Measurements from ENCODE around the gene SH3RF1.

The SH3RF1 gene

DNA sequence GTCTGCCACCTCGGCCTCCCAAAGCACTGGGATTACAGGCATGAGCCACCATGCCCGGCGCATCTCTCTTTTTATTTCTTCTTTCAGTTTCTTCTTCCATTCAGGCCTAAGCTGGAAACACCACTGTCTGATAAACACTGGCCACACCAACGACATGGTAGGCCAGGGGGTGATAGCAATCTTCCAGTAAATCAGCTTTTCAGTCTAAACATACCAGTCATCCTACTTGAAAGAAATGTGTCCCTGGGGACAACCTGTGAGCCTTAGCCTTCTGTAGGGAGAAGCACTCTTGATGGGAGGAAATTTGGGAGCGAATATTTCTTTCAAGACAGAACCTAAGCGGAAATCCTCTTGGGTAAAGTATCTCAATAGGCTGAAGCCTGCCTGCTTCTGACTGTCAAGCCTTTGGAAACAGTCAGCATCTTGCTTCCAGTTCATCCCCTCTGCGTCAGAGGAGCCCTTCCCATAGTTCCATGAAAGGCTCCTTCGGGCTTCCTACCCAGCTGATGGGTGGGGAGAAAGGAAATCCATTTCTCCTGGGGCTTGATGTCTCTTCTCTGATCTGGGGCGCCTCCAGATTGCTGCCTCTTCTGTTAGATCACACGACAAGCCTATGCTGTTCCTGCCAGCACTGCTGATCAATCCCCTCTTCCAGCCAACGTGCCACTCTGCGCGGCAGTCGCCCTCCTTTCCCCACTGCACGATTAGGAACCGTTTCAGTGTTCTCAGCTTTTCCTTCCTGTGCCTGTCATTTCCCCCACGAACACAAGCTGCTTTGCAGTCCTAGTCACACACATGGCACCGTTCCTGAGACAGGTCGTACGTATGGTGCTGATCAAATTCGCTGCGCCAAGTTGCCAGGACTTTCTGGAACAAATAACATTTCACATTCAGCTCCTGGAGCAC is 211.2 kb downstream of the SH3RF1 start:
- DNase-seq: no peak

DNA sequence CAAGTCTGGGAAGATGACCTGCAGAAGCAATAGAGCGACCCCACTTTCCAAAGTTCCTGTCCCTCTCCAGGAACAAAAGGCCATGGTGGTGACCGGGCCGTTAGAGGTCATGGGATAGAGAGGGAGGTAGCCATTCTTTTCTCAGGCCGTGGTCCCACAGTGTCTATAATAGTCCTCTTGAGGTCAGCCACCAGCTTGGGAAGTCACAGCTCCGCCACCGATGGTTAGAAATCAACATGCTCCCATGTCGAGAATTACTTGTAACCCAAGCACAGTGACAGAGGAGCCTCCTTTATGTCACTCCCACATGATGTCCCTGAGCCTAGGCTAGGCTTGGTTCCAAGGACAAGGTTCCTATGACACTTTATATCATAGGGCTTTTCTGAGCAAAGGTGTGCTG is 212.4 kb downstream of the SH3RF1 start:
- no peak for DNase-seq

GRCh38 chr4:169054879-169055278 is 215.9 kb downstream of the SH3RF1 start:
- DNase-seq: no peak

- no peak for DNase-seq
Measured at GRCh38 chr4:169052594-169052945, 218.2 kb downstream of the SH3RF1 start.

DNA sequence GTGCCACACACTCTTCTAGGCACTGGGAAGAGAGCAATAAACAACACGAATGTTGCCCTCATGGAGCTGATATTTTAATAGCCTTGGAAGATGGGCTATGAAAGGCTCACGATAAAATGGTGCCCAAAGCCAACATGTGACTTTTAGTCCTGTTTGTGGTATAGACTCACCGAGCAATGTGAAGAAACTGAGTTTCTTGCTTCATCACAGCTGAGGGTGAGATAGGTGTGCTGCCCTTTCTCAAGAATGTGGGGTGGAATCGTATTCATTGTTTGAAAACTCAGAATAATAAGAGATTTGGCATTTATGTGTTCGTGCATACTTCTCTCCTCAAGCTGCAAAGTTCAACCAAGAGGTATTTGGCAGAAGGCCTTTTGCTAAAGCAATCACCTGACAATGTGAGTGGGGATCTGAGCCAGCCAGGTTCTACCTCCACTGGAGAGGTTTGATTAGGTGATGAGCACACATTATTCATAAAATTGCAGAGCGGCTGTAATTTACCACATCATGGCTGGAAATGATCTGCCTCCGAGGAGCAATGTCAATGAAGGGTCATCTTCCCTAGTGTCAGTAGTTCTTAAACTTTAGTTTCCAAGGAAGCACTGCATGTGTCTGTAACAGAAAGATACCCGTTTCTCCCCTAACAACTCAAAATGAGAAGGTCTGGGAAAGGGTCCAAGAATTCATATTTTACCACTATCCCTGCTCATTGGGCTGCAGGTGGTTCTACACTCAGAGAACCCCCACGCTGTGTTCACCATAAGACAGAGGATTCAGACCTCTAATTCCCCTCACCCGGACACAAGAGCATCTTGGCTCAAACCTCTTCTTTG is 218.8 kb downstream of the SH3RF1 start:
- no peak for DNase-seq

DNA sequence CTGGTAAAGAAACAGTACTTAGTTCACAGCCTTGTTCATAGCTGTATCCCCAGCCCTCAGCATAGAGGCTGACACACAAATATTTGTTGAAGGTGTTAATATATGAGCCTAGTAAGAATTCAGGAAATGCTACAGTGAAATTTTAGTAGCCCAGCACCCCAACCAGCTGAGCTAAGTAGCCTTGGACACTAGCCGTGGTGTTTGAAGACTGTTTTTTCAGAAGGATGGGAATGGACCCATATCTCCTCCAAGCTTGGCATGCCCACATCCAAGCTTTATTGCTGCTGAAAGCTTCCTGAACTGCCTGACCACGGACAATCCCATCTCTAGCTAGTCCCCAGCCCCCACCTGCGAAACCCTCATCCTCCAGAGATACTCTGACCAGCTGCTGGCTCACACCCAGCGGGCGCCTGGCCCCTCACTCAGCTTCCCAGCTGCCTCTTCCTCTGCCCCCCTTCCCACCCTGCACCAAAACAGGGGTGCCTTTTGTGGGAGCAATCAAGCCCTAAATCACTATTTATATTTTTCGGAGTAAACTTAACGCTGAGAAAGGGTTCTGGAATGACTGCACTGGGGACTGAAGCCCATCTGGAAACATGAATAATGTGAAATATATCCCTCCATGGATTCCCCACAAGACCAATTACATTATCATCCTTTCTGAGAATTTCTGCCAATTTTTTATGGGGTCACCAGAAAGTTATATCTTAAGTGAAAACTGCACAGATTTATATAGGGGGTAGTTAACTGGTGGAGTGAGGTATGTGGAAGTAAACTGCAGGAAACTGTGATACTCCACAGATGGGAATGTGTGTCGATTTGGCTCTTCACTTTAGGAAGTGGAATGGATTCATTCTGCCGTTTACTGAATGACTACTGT is 219.6 kb downstream of the SH3RF1 start:
- no peak for DNase-seq

- no peak for DNase-seq
Measured at GRCh38 chr4:169050284-169050683, 220.5 kb downstream of the SH3RF1 start.

GRCh38 chr4:169048868-169049414 is 221.8 kb downstream of the SH3RF1 start:
- no peak for DNase-seq

DNA sequence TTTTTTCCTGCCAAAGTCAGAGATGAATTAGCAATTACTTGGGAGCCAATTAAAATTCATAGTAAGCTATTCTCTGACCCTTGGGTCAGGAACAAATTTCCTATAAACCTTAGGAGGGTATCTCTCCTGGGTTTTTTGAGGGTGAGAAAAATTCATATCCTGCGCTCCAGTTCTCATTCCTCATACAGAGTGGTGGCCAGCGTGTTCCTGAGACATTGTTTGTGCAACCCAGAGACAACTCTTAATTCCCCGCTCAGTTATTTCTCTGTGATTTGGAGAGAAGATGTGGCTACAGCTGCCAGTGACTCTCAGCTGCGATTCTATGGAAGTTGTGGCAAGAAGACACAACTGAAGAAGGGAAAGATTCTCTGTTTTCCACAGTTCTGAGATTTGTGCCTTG is 222.8 kb downstream of the SH3RF1 start:
- no peak for DNase-seq

GRCh38 chr4:169045862-169046584 is 224.7 kb downstream of the SH3RF1 start:
- no peak for DNase-seq

DNA sequence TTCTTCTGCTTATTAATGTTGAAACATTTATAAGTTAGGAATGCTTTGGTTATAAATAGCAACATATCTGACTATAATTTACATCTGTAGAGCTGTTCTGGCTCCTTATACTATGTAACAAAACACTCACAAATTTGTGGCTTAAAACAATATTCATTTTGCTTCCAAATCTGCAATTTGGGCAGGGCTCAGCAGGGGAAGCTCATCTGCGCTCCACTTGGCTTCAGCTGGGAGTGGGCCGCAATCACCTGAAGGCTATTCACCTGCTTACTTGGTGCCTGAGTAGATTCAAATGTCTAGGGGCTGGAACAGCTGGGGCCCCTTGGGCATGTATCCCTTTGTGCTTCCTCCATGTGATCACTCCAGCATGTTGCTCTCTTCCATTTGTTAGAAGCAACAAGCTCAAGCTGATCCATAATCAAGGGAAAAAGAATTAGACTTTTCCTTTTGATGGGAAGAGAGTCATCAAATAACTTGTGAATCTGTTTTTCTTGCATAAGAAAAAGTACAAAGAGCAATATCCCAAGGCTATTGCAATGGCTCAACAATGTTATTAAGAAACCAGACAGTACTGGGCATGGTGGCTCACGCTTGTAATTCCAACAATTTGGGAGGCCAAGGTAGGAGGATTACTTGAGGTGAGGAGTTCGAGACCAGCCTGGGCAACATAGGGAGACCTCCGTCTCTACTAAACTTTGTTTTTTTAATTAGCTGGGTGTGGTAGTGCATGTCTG is 225.9 kb downstream of the SH3RF1 start:
- no peak for DNase-seq

All from NCI-H187 treated with DMSO at 0.1 percent for 48 hours (cell line).